ENCODE data around the gene SDK1. TPM values are rescaled to one million over a fixed set of nuclear protein-coding genes. Genes with fewer than 3 reads are reported as not detected.

SDK1 gene
- total RNA-seq, 1 donor from 2014 or later, result 7.5 TPM

- peak; percentile 51 for DNase-seq (ENCODE audit: low spot score)
These were observed 709.1 kb downstream of the SDK1 start for GRCh38 chr7:4010061-4010605.

- peak; percentile 33 for DNase-seq (ENCODE audit: low spot score)
These were observed 710.0 kb downstream of the SDK1 start for GRCh38 chr7:4010923-4011656.

GRCh38 chr7:4013793-4014192 is 712.7 kb downstream of the SDK1 start:
- no peak for DNase-seq (ENCODE audit: low spot score)

- no peak for DNase-seq (ENCODE audit: low spot score)
These were observed 713.4 kb downstream of the SDK1 start for GRCh38 chr7:4014346-4015050.

- DNase-seq (ENCODE audit: low spot score), result no peak
These were observed 714.3 kb downstream of the SDK1 start for GRCh38 chr7:4015371-4015770.

GRCh38 chr7:4015996-4016395 is 714.9 kb downstream of the SDK1 start:
- no peak for DNase-seq (ENCODE audit: low spot score)

GRCh38 chr7:4017081-4017480 is 716.0 kb downstream of the SDK1 start:
- no peak for DNase-seq (ENCODE audit: low spot score)

- no peak for DNase-seq (ENCODE audit: low spot score)
These were observed 716.7 kb downstream of the SDK1 start for GRCh38 chr7:4017785-4018184.

GRCh38 chr7:4018601-4019316 is 717.7 kb downstream of the SDK1 start:
- no peak for DNase-seq (ENCODE audit: low spot score)

- no peak for DNase-seq (ENCODE audit: low spot score)
These were observed 719.0 kb downstream of the SDK1 start for GRCh38 chr7:4020086-4020485.

- DNase-seq (ENCODE audit: low spot score), result no peak
These were observed 720.4 kb downstream of the SDK1 start for GRCh38 chr7:4021413-4021812.

- DNase-seq (ENCODE audit: low spot score), result no peak
These were observed 721.2 kb downstream of the SDK1 start for GRCh38 chr7:4022265-4022664.

GRCh38 chr7:4023502-4023901 is 722.5 kb downstream of the SDK1 start:
- no peak for DNase-seq (ENCODE audit: low spot score)

- no peak for DNase-seq (ENCODE audit: low spot score)
These were observed 723.1 kb downstream of the SDK1 start for GRCh38 chr7:4024133-4024532.

- no peak for DNase-seq (ENCODE audit: low spot score)
These were observed 723.8 kb downstream of the SDK1 start for GRCh38 chr7:4024806-4025205.

GRCh38 chr7:4025210-4025609 is 724.2 kb downstream of the SDK1 start:
- no peak for DNase-seq (ENCODE audit: low spot score)

GRCh38 chr7:4025694-4026615 is 724.9 kb downstream of the SDK1 start:
- DNase-seq (ENCODE audit: low spot score), result no peak

GRCh38 chr7:4026941-4027486 is 726.0 kb downstream of the SDK1 start:
- no peak for DNase-seq (ENCODE audit: low spot score)

GRCh38 chr7:4028221-4028620 is 727.2 kb downstream of the SDK1 start:
- DNase-seq (ENCODE audit: low spot score), result no peak

- DNase-seq (ENCODE audit: low spot score), result no peak
These were observed 728.9 kb downstream of the SDK1 start for GRCh38 chr7:4029941-4030340.

All from mesenteric fat pad (tissue), 1 donor.